Ectodermal cell (in vitro differentiated cells): Measurements from ENCODE around the gene SDCBP2.

ENCODE experiments used
- H3K27ac ChIP-seq: 2 replicates; pipeline ENCODE4 v1.7.0; 2013; ENCODE audit warnings: mild to moderate bottlenecking, low read depth, low read length; ENCODE audit not compliant: insufficient read depth, poor library complexity, severe bottlenecking
- H3K27me3 ChIP-seq: 2 replicates; pipeline ENCODE4 v1.7.0; 2013; ENCODE audit warnings: mild to moderate bottlenecking, low read length; ENCODE audit not compliant: insufficient read depth, control insufficient read depth, poor library complexity, severe bottlenecking
- H3K36me3 ChIP-seq: one replicate; pipeline ENCODE4 v1.7.0; 2013; ENCODE audit warnings: low read length; ENCODE audit not compliant: control insufficient read depth, insufficient read depth
- H3K4me1 ChIP-seq: one replicate; pipeline ENCODE4 v1.7.0; 2013; ENCODE audit warnings: low read length; ENCODE audit not compliant: control insufficient read depth, insufficient read depth
- H3K4me3 ChIP-seq: 2 replicates; pipeline ENCODE4 v1.7.0; 2013; ENCODE audit warnings: low read depth, low read length, control low read depth; ENCODE audit not compliant: insufficient read depth
- H3K9me3 ChIP-seq: 2 replicates; pipeline ENCODE4 v1.7.0; 2013; ENCODE audit warnings: mild to moderate bottlenecking, low read length, moderate library complexity; ENCODE audit not compliant: control insufficient read depth
- WGBS, 2 experiments: methylation state at CpG; one replicate each; pipeline ENCODE4 v1.1.7; 2013; ENCODE audit warnings: missing lambda C conversion rate in 2 of 2; 5-methylcytosine and 5-hydroxymethylcytosine counted together

The SDCBP2 gene

DNA sequence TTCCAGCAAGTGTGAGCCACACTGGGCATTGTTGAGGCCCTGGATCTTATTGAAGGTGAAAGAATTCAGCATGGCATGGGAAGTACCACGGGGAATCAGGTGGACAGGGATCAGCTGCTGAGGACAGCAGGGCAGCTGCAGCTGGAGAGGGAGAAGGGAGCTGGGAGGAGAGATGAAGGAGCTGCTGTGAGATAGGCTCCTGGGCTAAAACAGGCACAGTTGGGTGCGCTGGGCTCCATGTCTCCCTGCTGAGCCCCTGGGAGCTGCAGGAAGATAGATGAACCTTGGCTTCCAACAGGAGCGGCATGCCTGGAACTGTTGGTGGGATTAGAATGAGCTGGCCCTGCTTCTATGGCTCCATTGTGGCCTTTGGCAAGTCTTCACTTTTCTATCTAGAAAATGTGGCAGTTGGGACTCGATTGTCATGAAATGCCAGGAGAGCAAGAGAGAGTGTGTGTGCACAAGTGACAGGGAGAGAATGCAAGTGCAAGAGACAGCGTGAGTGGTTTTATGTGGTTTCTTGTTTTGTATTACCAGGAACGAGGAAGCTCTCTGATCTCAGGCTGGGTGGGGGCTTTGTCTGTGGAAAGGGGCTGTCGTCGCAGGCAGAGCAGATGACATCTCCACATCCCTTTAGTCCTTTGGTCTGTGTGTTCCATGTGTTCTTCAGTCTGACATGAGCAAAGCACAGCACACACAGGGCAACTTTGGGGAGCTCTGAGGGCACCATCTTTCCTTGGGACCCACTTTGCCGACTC lies 42.5 kb downstream of the SDCBP2 start:
- H3K36me3 ChIP-seq: no peaks in the 10 kb centered on the region
- 85 to 86% methylated on average over 9 of the region's 9 CpGs for WGBS, 2 experiments
- no peaks in the 10 kb centered on the region for H3K9me3 ChIP-seq
- H3K27me3 ChIP-seq: no peaks in the 10 kb centered on the region
- H3K27ac ChIP-seq: no peak overlapping the region
- peaks cover 5% of the 10 kb centered on the region for H3K4me1 ChIP-seq
- no peak overlapping the region for H3K4me3 ChIP-seq

DNA sequence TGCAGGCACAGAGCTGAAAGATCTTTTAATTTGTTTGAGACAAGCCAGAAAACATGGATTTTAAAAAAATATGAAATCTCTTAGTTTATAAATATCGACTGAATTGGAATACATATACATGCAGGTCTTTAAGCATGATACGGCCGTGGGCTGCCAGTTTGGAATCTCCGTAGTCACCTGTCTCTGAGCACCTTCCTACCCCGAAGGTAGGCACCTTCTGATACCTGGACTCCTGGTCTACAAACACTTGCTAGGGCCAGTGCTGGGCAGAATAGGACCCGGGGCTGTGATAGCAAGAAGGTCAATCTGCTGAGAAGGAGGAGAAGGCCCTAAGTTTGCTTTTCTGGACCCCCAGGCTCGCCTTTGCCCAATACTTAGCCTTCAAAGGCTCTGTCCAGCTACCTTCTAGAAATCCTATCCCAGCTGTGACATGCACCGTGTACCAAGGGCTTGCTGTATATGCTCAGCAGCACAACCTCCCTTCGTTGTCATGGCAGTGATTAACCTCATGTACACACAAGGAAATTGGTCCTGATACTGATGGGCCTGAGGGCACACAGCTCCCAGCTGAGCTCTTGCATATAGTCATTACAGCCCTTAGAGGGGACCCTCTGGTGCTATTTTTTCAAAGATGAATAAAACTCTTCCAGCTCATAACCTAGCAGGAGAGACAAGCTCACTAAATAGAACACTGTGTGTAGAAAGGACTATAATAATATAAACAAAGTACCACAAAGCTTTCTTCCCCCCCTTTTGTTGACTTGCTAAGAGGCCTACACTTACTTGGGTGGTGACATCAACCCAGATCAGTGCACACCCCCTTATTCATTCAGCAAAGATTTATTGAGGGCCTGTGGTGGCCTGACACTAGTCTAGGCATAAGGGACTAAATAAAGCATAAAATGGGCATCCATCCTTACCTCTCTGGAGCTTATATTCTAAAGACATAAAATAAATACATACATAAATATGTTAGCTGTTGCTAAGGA lies 45.1 kb downstream of the SDCBP2 start:
- Histone ChIP-seq H3K4me1 (peaks cover 5% of the 10 kb centered on the region), H3K27me3 (no peaks in the 10 kb centered on the region), H3K36me3 (no peaks in the 10 kb centered on the region), H3K27ac (no peak overlapping the region), H3K4me3 (no peak overlapping the region), H3K9me3 (no peaks in the 10 kb centered on the region)
- 93 to 94% methylated on average over 9 of the region's 9 CpGs for WGBS, 2 experiments

DNA sequence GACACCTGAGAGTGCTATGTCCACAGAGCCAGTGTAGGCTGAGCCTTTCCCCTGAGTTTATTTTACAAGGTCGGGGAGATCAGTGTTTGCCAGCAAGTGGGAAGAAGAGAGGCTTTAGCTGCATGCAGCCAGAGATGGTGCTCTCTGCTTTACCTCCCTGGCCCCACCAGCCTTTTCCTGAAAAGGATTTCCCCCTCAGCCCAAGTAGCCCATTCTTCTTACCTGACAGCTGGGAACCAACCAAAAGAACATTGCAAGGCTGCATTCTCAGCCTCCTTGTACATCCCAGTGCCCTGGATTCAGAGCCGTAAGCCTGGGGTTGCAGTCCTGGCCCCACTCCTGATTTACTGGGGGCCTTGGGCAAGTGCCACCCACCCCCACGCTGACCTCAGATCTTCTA lies 46.0 kb downstream of the SDCBP2 start:
- H3K27me3 ChIP-seq: no peaks in the 10 kb centered on the region
- H3K9me3 ChIP-seq: no peaks in the 10 kb centered on the region
- H3K27ac ChIP-seq: no peak overlapping the region
- H3K36me3 ChIP-seq: no peaks in the 10 kb centered on the region
- peaks cover 5% of the 10 kb centered on the region for H3K4me1 ChIP-seq
- H3K4me3 ChIP-seq: no peak overlapping the region
- WGBS, 2 experiments: 72 to 74% methylated on average over 3 of the region's 3 CpGs

DNA sequence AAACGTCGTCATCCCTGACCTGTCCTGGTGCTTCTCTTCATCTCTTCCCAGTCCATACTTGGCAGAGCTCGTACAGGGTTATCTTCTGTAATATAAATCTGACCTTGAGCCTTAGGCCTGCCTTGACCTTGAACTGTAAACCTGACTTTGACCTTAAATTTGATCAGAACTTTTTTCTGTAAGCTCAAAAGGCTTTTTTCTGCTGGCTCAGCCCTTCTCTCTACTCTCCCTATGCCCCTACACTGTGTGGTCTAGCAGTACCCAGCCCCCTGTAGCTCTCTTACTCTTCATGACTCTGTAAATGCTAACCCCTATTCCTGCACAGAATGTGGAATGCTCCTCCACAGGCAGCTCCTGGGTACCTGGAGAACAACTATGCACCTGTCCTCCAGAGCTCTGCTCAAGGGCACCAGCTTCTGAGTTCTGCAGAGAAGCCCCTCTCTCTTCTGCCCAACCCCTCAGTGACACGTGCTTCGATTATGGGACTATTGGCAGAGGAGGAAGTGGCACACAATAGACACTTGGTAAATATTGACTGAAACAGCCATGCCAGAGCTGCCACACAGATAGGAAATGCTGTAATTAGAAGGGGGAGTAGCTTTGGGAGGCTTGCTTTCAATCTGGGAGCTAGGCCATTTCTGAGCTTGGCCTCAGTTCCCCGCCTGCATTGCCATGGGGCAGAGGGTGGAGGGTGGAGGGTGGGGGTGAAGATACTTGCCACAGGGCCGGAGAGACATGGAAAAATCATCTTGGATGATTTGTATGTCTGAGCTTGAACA lies 47.5 kb downstream of the SDCBP2 start:
- Histone ChIP-seq H3K36me3 (no peaks in the 10 kb centered on the region), H3K27me3 (no peaks in the 10 kb centered on the region)
- 80 to 85% methylated on average over 7 of the region's 7 CpGs for WGBS, 2 experiments

DNA sequence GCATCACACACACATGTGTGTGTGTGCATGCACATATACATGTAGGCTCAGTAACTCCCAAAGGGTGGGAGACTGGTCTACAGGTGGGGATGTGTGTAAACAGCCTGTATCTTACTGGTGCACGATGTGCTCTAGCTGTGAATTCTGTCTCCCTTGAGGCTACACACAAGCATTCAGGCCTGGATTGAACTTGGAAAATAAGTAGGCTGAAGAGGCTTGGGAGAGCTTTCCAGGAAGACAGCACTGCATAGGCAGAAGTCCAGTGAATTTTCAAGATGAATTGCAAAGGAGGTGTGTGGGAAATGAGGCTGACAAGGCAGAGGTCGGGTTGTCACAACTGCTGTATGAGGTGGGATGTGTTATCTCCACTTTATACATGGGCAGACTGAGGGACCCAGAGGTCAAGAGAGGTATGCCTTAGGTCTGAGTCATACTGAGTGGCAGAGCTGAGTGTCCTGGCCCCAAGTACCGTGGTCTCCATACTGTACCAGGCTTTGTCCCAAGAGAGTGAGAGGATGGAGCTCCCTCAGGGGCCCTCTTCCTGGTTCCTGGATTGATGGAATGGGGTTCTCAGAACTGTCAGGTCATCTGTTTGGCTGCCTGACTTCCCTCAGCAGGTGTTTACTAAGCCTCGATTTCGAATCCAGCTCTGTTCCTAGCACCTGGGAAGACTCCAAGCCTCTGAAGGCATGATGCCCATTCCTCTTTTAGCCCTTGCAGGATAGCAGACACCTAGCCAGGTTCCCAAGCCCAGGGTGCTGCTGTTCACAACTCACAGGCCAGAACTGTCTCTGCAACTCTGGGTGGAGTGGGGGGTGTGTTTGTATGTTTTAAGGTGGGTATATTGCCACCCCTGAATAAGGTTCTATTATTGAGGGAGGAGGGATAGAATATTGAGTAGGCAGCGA lies 48.5 kb downstream of the SDCBP2 start:
- WGBS, 2 experiments: 90 to 94% methylated on average over 6 of the region's 6 CpGs
- Histone ChIP-seq H3K4me1 (no peaks in the 10 kb centered on the region), H3K27ac (no peak overlapping the region), H3K4me3 (no peak overlapping the region), H3K36me3 (no peaks in the 10 kb centered on the region), H3K9me3 (no peaks in the 10 kb centered on the region), H3K27me3 (no peaks in the 10 kb centered on the region)

More for the DNA sequence above, 47.5 kb downstream of the SDCBP2 start:
- Histone ChIP-seq H3K9me3 (no peaks in the 10 kb centered on the region), H3K27ac (no peak overlapping the region), H3K4me3 (no peak overlapping the region), H3K4me1 (peaks cover 4% of the 10 kb centered on the region)

DNA sequence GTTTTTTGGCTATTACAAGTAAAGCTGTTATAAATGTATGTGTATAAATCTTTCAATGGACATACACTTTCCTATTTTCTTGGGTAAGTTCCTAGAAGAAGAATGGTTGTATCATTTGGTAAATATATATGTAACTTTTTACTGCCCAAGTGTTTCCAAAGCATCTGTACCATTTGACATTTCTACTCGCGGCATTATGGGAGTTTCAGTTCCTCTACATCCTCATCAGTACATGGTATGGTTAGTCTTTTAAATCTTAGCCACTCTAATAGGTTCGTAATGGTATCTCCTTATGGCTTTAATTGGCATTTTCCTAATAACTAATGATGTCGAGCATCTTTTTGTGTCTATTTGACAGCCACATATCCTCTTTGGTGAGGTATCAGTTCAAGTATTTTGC lies 49.9 kb downstream of the SDCBP2 start:
- H3K9me3 ChIP-seq: no peaks in the 10 kb centered on the region
- H3K27ac ChIP-seq: no peak overlapping the region
- H3K36me3 ChIP-seq: no peaks in the 10 kb centered on the region
- no peaks in the 10 kb centered on the region for H3K4me1 ChIP-seq
- H3K4me3 ChIP-seq: no peak overlapping the region
- WGBS, 2 experiments: 91 to 96% methylated on average over 4 of the region's 4 CpGs
- H3K27me3 ChIP-seq: no peaks in the 10 kb centered on the region

DNA sequence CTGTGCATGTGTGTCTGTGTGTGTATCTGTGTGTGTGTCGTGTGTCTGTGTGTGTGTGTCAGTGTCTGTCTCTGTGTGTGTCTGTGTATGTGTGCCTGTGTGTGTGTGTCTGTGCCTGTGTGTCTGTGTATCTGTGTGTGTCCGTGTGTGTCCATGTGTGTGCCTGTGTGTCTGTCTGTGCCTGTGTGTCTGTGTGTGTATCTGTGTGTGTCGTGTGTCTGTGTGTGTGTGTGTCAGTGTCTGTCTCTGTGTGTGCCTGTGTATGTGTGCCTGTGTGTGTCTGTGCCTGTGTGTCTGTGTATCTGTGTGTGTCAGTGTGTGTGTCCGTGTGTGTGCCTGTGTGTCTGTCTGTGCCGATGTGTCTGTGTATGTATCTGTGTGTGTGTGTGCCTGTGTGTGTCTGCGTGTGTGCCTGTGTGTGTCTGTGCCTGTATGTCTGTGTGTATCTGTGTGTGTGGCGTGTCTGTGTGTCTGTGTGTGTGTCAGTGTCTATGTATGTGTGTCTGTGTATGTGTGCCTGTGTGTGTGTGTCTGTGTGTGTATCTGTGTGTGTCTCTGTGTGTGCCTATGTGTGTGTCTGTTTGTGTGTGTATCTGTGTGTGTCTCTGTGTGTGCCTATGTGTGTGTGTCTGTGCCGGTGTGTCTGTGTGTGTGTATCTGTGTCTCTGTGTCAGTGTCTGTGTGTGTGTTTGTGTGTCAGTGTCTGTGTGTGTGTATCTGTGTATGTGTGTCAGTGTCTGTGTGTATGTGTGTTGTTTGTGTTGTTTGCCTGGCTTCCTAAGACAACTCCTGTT lies 51.2 kb downstream of the SDCBP2 start:
- no peaks in the 10 kb centered on the region for H3K9me3 ChIP-seq
- H3K36me3 ChIP-seq: no peaks in the 10 kb centered on the region
- H3K27me3 ChIP-seq: no peaks in the 10 kb centered on the region
- no peaks in the 10 kb centered on the region for H3K4me1 ChIP-seq
- no peak overlapping the region for H3K27ac ChIP-seq
- no peak overlapping the region for H3K4me3 ChIP-seq
- WGBS, 2 experiments: 88 to 93% methylated on average over 8 of the region's 8 CpGs

DNA sequence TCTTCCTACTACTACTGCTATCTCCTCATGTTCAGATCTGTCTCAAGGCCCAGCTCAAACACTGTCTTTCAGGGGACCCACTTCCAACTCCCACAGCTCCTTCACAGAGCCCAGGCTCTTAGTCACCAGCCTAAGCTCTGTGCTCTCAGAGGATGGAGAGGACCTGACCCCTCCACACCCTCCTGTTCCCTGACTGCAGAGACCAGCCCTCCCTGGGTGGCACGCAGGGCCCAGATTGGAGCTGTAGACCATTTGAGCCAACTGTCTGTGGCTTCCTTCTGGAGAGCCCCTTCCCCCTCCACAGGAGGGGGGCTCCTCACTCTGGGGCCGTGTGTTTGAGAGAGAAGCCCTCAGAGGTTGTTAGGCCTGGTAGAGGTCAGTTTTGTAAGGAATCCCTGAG lies 53.0 kb downstream of the SDCBP2 start:
- no peaks in the 10 kb centered on the region for H3K27me3 ChIP-seq

More for the DNA sequence above, 53.0 kb downstream of the SDCBP2 start:
- no peaks in the 10 kb centered on the region for H3K9me3 ChIP-seq
- H3K36me3 ChIP-seq: no peaks in the 10 kb centered on the region
- 67 to 71% methylated on average over 2 of the region's 2 CpGs for WGBS, 2 experiments
- H3K27ac ChIP-seq: no peak overlapping the region
- H3K4me1 ChIP-seq: no peaks in the 10 kb centered on the region
- H3K4me3 ChIP-seq: no peak overlapping the region
